H1 (cell line): Measurements from ENCODE around the gene RCBTB2. TPM values are rescaled to one million over a fixed set of nuclear protein-coding genes. Genes with fewer than 3 reads are reported as not detected.

Source experiments
- CTCF ChIA-PET: fragments of 300-600 bp; sonication (Branson Sonifier 250); formaldehyde crosslinking; loops from one replicate; lab custom pipeline; 2021; ENCODE audit not compliant: partially characterized antibody; lab: Charles Lee
- POLR2A ChIA-PET: fragments of 300-600 bp; sonication (Branson Sonifier 250); formaldehyde crosslinking; loops from one replicate; lab custom pipeline; 2021; ENCODE audit warnings: inconsistent platforms; ENCODE audit not compliant: partially characterized antibody; lab: Charles Lee
- DNase-seq, 2 experiments: peaks; one replicate each; pipeline versions ENCODE4 v3.0.0 to v3.0.0-alpha.2; 2010 to 2022; ENCODE audit warnings: low spot score in 2 of 2, low read depth in 1 of 2, mixed read lengths in 1 of 2
- FAIRE-seq: peaks from 2 replicates; lab custom pipeline; 2011; peaks lifted over from hg19 to GRCh38; lab: Jason Lieb, UNC
- H2AFZ ChIP-seq: 2 replicates; pipeline ENCODE4 v1.8.1; 2012; ENCODE audit warnings: low read length, inconsistent platforms
- H2AK5ac ChIP-seq: 2 replicates; pipeline ENCODE4 v1.6.1; 2013; ENCODE audit warnings: low read depth, low read length
- H2BK120ac ChIP-seq: replicated peaks from 2 replicates; pipeline ENCODE3; 2013; ENCODE audit warnings: low read depth, low read length, inconsistent platforms
- H2BK12ac ChIP-seq: 2 replicates; pipeline ENCODE4 v1.6.1; 2013; ENCODE audit warnings: low read depth, low read length
- H2BK15ac ChIP-seq: 2 replicates; pipeline ENCODE4 v1.6.1; 2013; ENCODE audit warnings: low read length
- H2BK20ac ChIP-seq: 2 replicates; pipeline ENCODE4 v1.6.1; 2013; ENCODE audit warnings: low read length
- H2BK5ac ChIP-seq: 2 replicates; pipeline ENCODE4 v1.6.1; 2013; ENCODE audit warnings: low read depth, low read length
- H3K14ac ChIP-seq: 2 replicates; pipeline ENCODE4 v1.6.1; 2013; ENCODE audit warnings: inconsistent platforms; ENCODE audit not compliant: insufficient read length
- H3K18ac ChIP-seq: 2 replicates; pipeline ENCODE4 v1.6.1; 2013; ENCODE audit warnings: low read length; ENCODE audit errors: extremely low read depth
- H3K23ac ChIP-seq: 2 replicates; pipeline ENCODE4 v1.6.1; 2013; ENCODE audit warnings: inconsistent platforms; ENCODE audit not compliant: insufficient read length
- H3K23me2 ChIP-seq: 2 replicates; pipeline ENCODE4 v1.6.1; 2013; ENCODE audit warnings: low read depth, low read length
- H3K27ac ChIP-seq: 2 replicates; pipeline ENCODE4 v1.6.1; 2011; ENCODE audit warnings: low read depth, low read length, inconsistent platforms
- H3K27me3 ChIP-seq, 4 experiments: replicated peaks in 1 of 4; 1 replicate in 1 of 4; 2 replicates in 3 of 4; pipeline versions ENCODE4 v1.6.1 to v1.8.1; 2011 to 2013; ENCODE audit warnings: low read length in 3 of 4, mild to moderate bottlenecking in 3 of 4, inconsistent platforms in 2 of 4, mixed read lengths in 2 of 4, moderate library complexity in 1 of 4; ENCODE audit not compliant: control insufficient read depth in 3 of 4, insufficient read depth in 3 of 4; ENCODE audit errors: extremely low read depth in 1 of 4
- H3K36me3 ChIP-seq, 4 experiments: 2 replicates each; pipeline versions ENCODE4 v1.6.1 to v1.8.1; 2011 to 2013; ENCODE audit warnings: mild to moderate bottlenecking in 4 of 4, low read length in 3 of 4, moderate library complexity in 2 of 4, control low read depth in 1 of 4, inconsistent platforms in 1 of 4; ENCODE audit not compliant: insufficient read depth in 4 of 4, control insufficient read depth in 2 of 4
- H3K4ac ChIP-seq: replicated peaks from 2 replicates; pipeline ENCODE3; 2013; ENCODE audit warnings: low read length, low read depth, mixed read lengths, inconsistent platforms; ENCODE audit not compliant: insufficient read length
- H3K4me1 ChIP-seq, 4 experiments: replicated peaks in 1 of 4; 1 replicate in 1 of 4; 2 replicates in 3 of 4; pipeline versions ENCODE4 v1.6.1 to v1.8.1; 2011 to 2013; ENCODE audit warnings: low read length in 3 of 4, inconsistent platforms in 2 of 4, mixed read lengths in 1 of 4; ENCODE audit not compliant: insufficient read depth in 4 of 4, control insufficient read depth in 3 of 4
- H3K4me2 ChIP-seq, 2 experiments: 2 replicates each; pipeline versions ENCODE4 v1.6.1 to v1.8.1; 2011 to 2013; ENCODE audit warnings: low read depth in 2 of 2, low read length in 2 of 2, control low read depth in 1 of 2, inconsistent platforms in 1 of 2, mild to moderate bottlenecking in 1 of 2; ENCODE audit not compliant: insufficient read depth in 1 of 2
- H3K4me3 ChIP-seq, 4 experiments: fragments of 200-600, 300-600 bp in 1 of 4; sonication (generic), shearing (Covaris generic), sonication (Bioruptor Twin) in 1 of 4; 2 replicates each; pipeline versions ENCODE4 v1.5.1 to v1.8.1; 2011 to 2016; ENCODE audit warnings: low read length in 4 of 4, low read depth in 3 of 4, control low read depth in 2 of 4, inconsistent platforms in 2 of 4, mild to moderate bottlenecking in 2 of 4, mixed read lengths in 1 of 4, moderate library complexity in 1 of 4; ENCODE audit not compliant: insufficient read depth in 2 of 4; ENCODE audit errors: extremely low read depth in 1 of 4
- H3K56ac ChIP-seq: replicated peaks from 2 replicates; pipeline ENCODE3; 2013; ENCODE audit warnings: low read depth, mild to moderate bottlenecking, mixed read lengths, low read length, inconsistent platforms; ENCODE audit not compliant: insufficient read length
- H3K79me1 ChIP-seq: 2 replicates; pipeline ENCODE4 v1.6.1; 2013; ENCODE audit warnings: low read depth, low read length, control low read depth
- H3K79me2 ChIP-seq, 2 experiments: 2 replicates each; pipeline versions ENCODE4 v1.6.1 to v1.8.1; 2012 to 2013; ENCODE audit warnings: low read length in 2 of 2, mild to moderate bottlenecking in 2 of 2, inconsistent platforms in 1 of 2; ENCODE audit not compliant: insufficient read depth in 2 of 2, control insufficient read depth in 1 of 2
- H3K9ac ChIP-seq, 4 experiments: replicated peaks in 1 of 4; 1 replicate in 1 of 4; 2 replicates in 3 of 4; pipeline versions ENCODE4 v1.6.1 to v1.8.1; 2011 to 2013; ENCODE audit warnings: low read depth in 3 of 4, low read length in 3 of 4, control low read depth in 2 of 4, mild to moderate bottlenecking in 2 of 4, moderate library complexity in 2 of 4, inconsistent platforms in 1 of 4; ENCODE audit errors: extremely low read depth in 1 of 4
- H3K9me3 ChIP-seq, 2 experiments: 2 replicates each; pipeline versions ENCODE4 v1.6.1 to v1.8.1; 2012 to 2013; ENCODE audit warnings: mild to moderate bottlenecking in 2 of 2, moderate library complexity in 2 of 2, control low read depth in 1 of 2, inconsistent platforms in 1 of 2, low read depth in 1 of 2, low read length in 1 of 2, mixed read lengths in 1 of 2; ENCODE audit not compliant: insufficient read depth in 2 of 2
- H4K20me1 ChIP-seq, 2 experiments: replicated peaks in 1 of 2; 2 replicates each; pipeline versions ENCODE3 to v1.8.1; 2011 to 2013; ENCODE audit warnings: inconsistent platforms in 2 of 2, low read length in 2 of 2, mild to moderate bottlenecking in 1 of 2; ENCODE audit not compliant: insufficient read depth in 2 of 2, control insufficient read depth in 1 of 2
- H4K5ac ChIP-seq: 2 replicates; pipeline ENCODE4 v1.6.1; 2013; ENCODE audit warnings: low read length, low read depth, mixed read lengths, inconsistent platforms; ENCODE audit not compliant: insufficient read length
- H4K8ac ChIP-seq: 2 replicates; pipeline ENCODE4 v1.8.0; 2013; ENCODE audit warnings: mild to moderate bottlenecking, moderate library complexity, low read length, inconsistent platforms; ENCODE audit not compliant: insufficient read depth; ENCODE audit errors: extremely low read depth
- H4K91ac ChIP-seq: replicated peaks from 2 replicates; pipeline ENCODE3; 2013; ENCODE audit warnings: low read length, mixed read lengths, inconsistent platforms; ENCODE audit not compliant: insufficient read length
- ATF2 ChIP-seq: IDR thresholded peaks from 2 replicates; pipeline ENCODE4 v1.6.1; 2012; ENCODE audit warnings: low read length, inconsistent platforms
- CBX8 ChIP-seq: fragments of 300-800, 300-1000 bp; sonication (generic); IDR thresholded peaks from 2 replicates; pipeline ENCODE4 v1.7.1; 2016; ENCODE audit warnings: low read depth, low read length, borderline replicate concordance
- CEBPB ChIP-seq: IDR thresholded peaks from 2 replicates; pipeline ENCODE4 v1.6.1; 2012; ENCODE audit warnings: low read depth, low read length
- POLR2A ChIP-seq, 2 experiments: IDR thresholded peaks; 1 replicate in 1 of 2; 2 replicates in 1 of 2; pipeline ENCODE4 v1.6.1; 2011; ENCODE audit warnings: low read depth in 2 of 2, low read length in 2 of 2, mild to moderate bottlenecking in 2 of 2; ENCODE audit errors: control extremely low read depth in 1 of 2
- POLR2AphosphoS5 ChIP-seq: IDR thresholded peaks from 2 replicates; pipeline ENCODE4 v1.6.1; 2011; ENCODE audit warnings: low read depth, low read length
- RNF2 ChIP-seq: fragments of 200-900, 300-1000 bp; sonication (generic); IDR thresholded peaks from 2 replicates; pipeline ENCODE4 v1.7.1; 2016; ENCODE audit warnings: borderline replicate concordance, low read depth, mild to moderate bottlenecking, antibody characterized with exemption, low read length; ENCODE audit not compliant: poor library complexity, severe bottlenecking; ENCODE audit errors: missing control alignments
- SIN3A ChIP-seq, 2 experiments: IDR thresholded peaks in 1 of 2; conservative IDR thresholded peaks in 1 of 2; 2 replicates each; pipeline ENCODE4 v1.6.1; 2011 to 2012; ENCODE audit warnings: low read length in 2 of 2, improper control_type of control experiment in 1 of 2, low read depth in 1 of 2, mild to moderate bottlenecking in 1 of 2
- SP1 ChIP-seq: IDR thresholded peaks from 2 replicates; pipeline ENCODE4 v1.6.1; 2011; ENCODE audit warnings: low read depth, low read length
- SP2 ChIP-seq: IDR thresholded peaks from 2 replicates; pipeline ENCODE4 v1.6.1; 2012; ENCODE audit warnings: mild to moderate bottlenecking, low read length, inconsistent platforms
- ZNF274 ChIP-seq: IDR thresholded peaks from 2 replicates; pipeline ENCODE4 v1.7.0; 2012; ENCODE audit warnings: low read length, borderline replicate concordance; ENCODE audit errors: extremely low read depth
- WGBS, 2 experiments: shearing (Covaris generic) in 1 of 2; methylation state at CpG; one replicate each; pipeline versions ENCODE4 v1.1.6 to v1.1.7; 2013 to 2015; ENCODE audit warnings: low lambda C conversion rate in 2 of 2, mixed read lengths in 2 of 2, inconsistent platforms in 1 of 2, low coverage in 1 of 2, missing lambda C conversion rate in 1 of 2; ENCODE audit not compliant: insufficient replicate concordance in 2 of 2, insufficient coverage in 1 of 2, insufficient read length in 1 of 2; ENCODE audit errors: extremely low coverage in 1 of 2, missing lambda C conversion rate in 1 of 2; 5-methylcytosine and 5-hydroxymethylcytosine counted together
- polyA plus RNA-seq, 7 experiments: library from polyadenylated mRNA; depleted of rRNA in 3 of 7; stranded (reverse) in 5 of 7; unstranded in 2 of 7; fragments of >200 nt in 5 of 7; fragments of 200-250 nt in 2 of 7; gene quantifications; 1 replicate in 5 of 7; 2 replicates in 1 of 7; 4 replicates in 1 of 7; pipeline versions ENCODE4 v1.2.1 to v1.2.3, GENCODE V29; 2011 to 2013; ENCODE audit warnings: missing spikeins in 2 of 7, mixed read lengths in 2 of 7
- total RNA-seq: library from RNA; stranded (reverse); fragmentation: NEBNext Ultra II Directional; extraction: Animal tissue kit (Norgen Biotek cat#: 25700); gene quantifications from 2 replicates; pipeline ENCODE4 v1.2.1, GENCODE V29; 2021

RCBTB2 gene
- total and polyA plus RNA-seq, 2 of the 8 experiments (the other 6 are each of a cell fraction or from before 2014, with no cell fraction given), result 5.2 to 8.4 TPM

GRCh38 chr13:48515732-48516131 lies 17.1 kb downstream of the RCBTB2 start:
- Histone ChIP-seq H3K56ac (no peak overlapping the region), H2BK20ac (no peak overlapping the region), H2BK15ac (no peak overlapping the region), H3K79me1 (no peaks in the 10 kb centered on the region), H4K8ac (no peak overlapping the region), H3K79me2 (no peaks in the 10 kb centered on the region), H3K18ac (no peak overlapping the region), H3K9me3 (no peaks in the 10 kb centered on the region), H2AFZ (no peak overlapping the region), H3K4me3 (no peak overlapping the region), H4K20me1 (no peaks in the 10 kb centered on the region), H3K23ac (no peak overlapping the region), H2BK5ac (no peak overlapping the region), H3K4me2 (no peak overlapping the region), H3K27ac (no peak overlapping the region), H4K91ac (no peak overlapping the region), H3K4me1 (no peaks in the 10 kb centered on the region), H3K4ac (no peak overlapping the region), H2AK5ac (no peak overlapping the region), H3K9ac (no peak overlapping the region), H3K14ac (no peak overlapping the region), H2BK120ac (no peak overlapping the region), H4K5ac (no peak overlapping the region), H2BK12ac (no peak overlapping the region), H3K36me3 (peaks cover 0 to 9% (median 0%) of the 10 kb centered on the region in 4 experiments; a peak in 2 of 8 replicates), H3K23me2 (no peaks in the 10 kb centered on the region), H3K27me3 (no peaks in the 10 kb centered on the region)
- DNase-seq (no peak), FAIRE-seq (no peak)
- ChIA-PET POLR2A (no interaction called here), CTCF (no interaction called here)
- WGBS, 2 experiments, result 98% methylated on average over 6 of the region's 6 CpGs; no CpG with 5 or more reads in 1 of the 2 experiments
- no peak for TF ChIP-seq ATF2
- TF ChIP-seq CBX8, result no peak
- no peak for TF ChIP-seq RNF2
- TF ChIP-seq CEBPB, result no peak
- TF ChIP-seq POLR2AphosphoS5, result no peak
- TF ChIP-seq POLR2A (IDR thresholded peaks at IDR 0.05; ENCODE audit: control extremely low read depth in 1 of 2, low read depth in 2 of 2, low read length in 2 of 2), result no peak
- TF ChIP-seq SIN3A (conservative IDR thresholded peaks at IDR 0.05 in 1 of 2, IDR thresholded peaks at IDR 0.05 in 1 of 2; ENCODE audit: low read depth in 1 of 2, low read length in 2 of 2), result no peak
- TF ChIP-seq ZNF274, result no peak
- TF ChIP-seq SP1, result no peak
- no peak for TF ChIP-seq SP2
